WTC11 (cell line): ENCODE measurements around the gene EPHA2. TPM values are rescaled to one million over a fixed set of nuclear protein-coding genes. Genes with fewer than 3 reads are reported as not detected.
"Not testable (repeated sequence)": the region's sequence is repeated elsewhere in the genome, so short reads cannot be mapped to it uniquely, and the experiment has no call there.

Experiments used
- ATAC-seq: fragments of 200-7000 bp; cut with Tn5 transposase; 2 replicates; pipeline ENCODE4 v1.10.0; 2021; ENCODE audit warnings: mild to moderate bottlenecking, moderate library complexity
- CTCF ChIA-PET: fragments of 300-600 bp; sonication (Branson Sonifier 250); formaldehyde crosslinking; loops from one replicate; lab custom pipeline; 2021; ENCODE audit warnings: antibody characterized with exemption; lab: Charles Lee
- POLR2A ChIA-PET: fragments of 350-600 bp; sonication (Branson Sonifier 250); formaldehyde crosslinking; loops from one replicate; lab custom pipeline; 2021; ENCODE audit warnings: antibody characterized with exemption; lab: Charles Lee
- DNase-seq: peaks from one replicate; pipeline ENCODE4 v3.0.0; 2021; ENCODE audit warnings: low spot score
- H3K27ac Mint-ChIP-seq: 2 replicates; pipeline ENCODE4 v1.8.0; 2021; ENCODE audit warnings: mixed read lengths
- H3K27me3 Mint-ChIP-seq: 2 replicates; pipeline ENCODE4 v1.8.0; 2021; ENCODE audit warnings: low read depth, mild to moderate bottlenecking, moderate library complexity, mixed read lengths
- H3K36me3 Mint-ChIP-seq: 2 replicates; pipeline ENCODE4 v1.8.0; 2021; ENCODE audit warnings: mixed read lengths
- H3K4me1 Mint-ChIP-seq: 2 replicates; pipeline ENCODE4 v1.8.0; 2022; ENCODE audit warnings: mixed read lengths
- H3K4me3 Mint-ChIP-seq: 2 replicates; pipeline ENCODE4 v1.8.0; 2021; ENCODE audit warnings: mild to moderate bottlenecking, moderate library complexity, mixed read lengths
- H3K9me3 Mint-ChIP-seq: 2 replicates; pipeline ENCODE4 v1.8.0; 2021; ENCODE audit warnings: mixed read lengths
- ATF1 ChIP-seq: sonication (generic); formaldehyde crosslinking; IDR thresholded peaks from 2 replicates; pipeline ENCODE4 v1.8.1; 2023; ENCODE audit warnings: mild to moderate bottlenecking, moderate library complexity, missing genetic modification reagents
- CREB1 ChIP-seq: sonication (generic); formaldehyde crosslinking; IDR thresholded peaks from 2 replicates; pipeline ENCODE4 v1.8.0; 2023; ENCODE audit warnings: mild to moderate bottlenecking, missing genetic modification reagents
- E2F1 ChIP-seq: sonication (generic); formaldehyde crosslinking; IDR thresholded peaks from 2 replicates; pipeline ENCODE4 v1.8.0; 2022; ENCODE audit warnings: mild to moderate bottlenecking, missing genetic modification reagents
- GRHL2 ChIP-seq: fragments of 250-450 bp; sonication (Bioruptor Pico); IDR thresholded peaks from 2 replicates; pipeline ENCODE4 v1.8.0; 2022; ENCODE audit warnings: mild to moderate bottlenecking, moderate library complexity; ENCODE audit not compliant: insufficient replicate concordance, severe bottlenecking
- GTF2I ChIP-seq: fragments of 250-450 bp; sonication (Bioruptor Pico); conservative IDR thresholded peaks from 2 replicates; pipeline ENCODE4 v1.4.0; 2021; ENCODE audit warnings: mild to moderate bottlenecking
- IRF1 ChIP-seq: sonication (generic); formaldehyde crosslinking; IDR thresholded peaks from 2 replicates; pipeline ENCODE4 v1.8.0; 2023; ENCODE audit warnings: missing genetic modification reagents
- MYBL2 ChIP-seq: sonication (generic); formaldehyde crosslinking; IDR thresholded peaks from 2 replicates; pipeline ENCODE4 v1.8.1; 2023; ENCODE audit warnings: mild to moderate bottlenecking, moderate library complexity, missing genetic modification reagents
- NR3C1 ChIP-seq: sonication (generic); formaldehyde crosslinking; conservative IDR thresholded peaks from 2 replicates; pipeline ENCODE4 v1.8.1; 2023; ENCODE audit warnings: low read depth, mild to moderate bottlenecking, missing genetic modification reagents
- TCF7 ChIP-seq: sonication (generic); formaldehyde crosslinking; IDR thresholded peaks from 2 replicates; pipeline ENCODE4 v1.8.0; 2022; ENCODE audit warnings: mild to moderate bottlenecking, low read depth, missing genetic modification reagents, moderate library complexity
- TEAD1 ChIP-seq: sonication (generic); formaldehyde crosslinking; IDR thresholded peaks from 2 replicates; pipeline ENCODE4 v1.8.0; 2022; ENCODE audit warnings: mild to moderate bottlenecking, missing genetic modification reagents
- ZNF121 ChIP-seq: sonication (generic); formaldehyde crosslinking; IDR thresholded peaks from 2 replicates; pipeline ENCODE4 v1.8.0; 2023; ENCODE audit warnings: missing genetic modification reagents
- ZNF423 ChIP-seq: fragments of 250-450 bp; sonication (Bioruptor Pico); IDR thresholded peaks from 2 replicates; pipeline ENCODE4 v2.1.2; 2022; ENCODE audit warnings: mild to moderate bottlenecking, moderate library complexity
- ZSCAN18 ChIP-seq: fragments of 250-450 bp; sonication (Bioruptor Pico); IDR thresholded peaks from 2 replicates; pipeline ENCODE4 v2.1.2; 2022; ENCODE audit warnings: mild to moderate bottlenecking, moderate library complexity
- total RNA-seq: library from RNA; stranded (reverse); gene quantifications from 3 replicates; pipeline ENCODE4 v1.2.3, GENCODE V29; 2021
- TF ChIP-seq, protein P1 (sequence below): sonication (generic); formaldehyde crosslinking; IDR thresholded peaks from 2 replicates; pipeline ENCODE4 v1.8.1; 2023; ENCODE audit warnings: mild to moderate bottlenecking, moderate library complexity, missing genetic modification reagents
- TF ChIP-seq, protein P2 (sequence below): sonication (generic); formaldehyde crosslinking; IDR thresholded peaks from 2 replicates; pipeline ENCODE4 v1.8.0; 2022; ENCODE audit warnings: mild to moderate bottlenecking, missing genetic modification reagents
- TF ChIP-seq, protein P3 (sequence below): sonication (generic); formaldehyde crosslinking; IDR thresholded peaks from 2 replicates; pipeline ENCODE4 v1.8.0; 2022; ENCODE audit warnings: mild to moderate bottlenecking, missing genetic modification reagents

The EPHA2 gene
- total RNA-seq, 1 experiment from 2014 or later = 44.4 TPM

DNA sequence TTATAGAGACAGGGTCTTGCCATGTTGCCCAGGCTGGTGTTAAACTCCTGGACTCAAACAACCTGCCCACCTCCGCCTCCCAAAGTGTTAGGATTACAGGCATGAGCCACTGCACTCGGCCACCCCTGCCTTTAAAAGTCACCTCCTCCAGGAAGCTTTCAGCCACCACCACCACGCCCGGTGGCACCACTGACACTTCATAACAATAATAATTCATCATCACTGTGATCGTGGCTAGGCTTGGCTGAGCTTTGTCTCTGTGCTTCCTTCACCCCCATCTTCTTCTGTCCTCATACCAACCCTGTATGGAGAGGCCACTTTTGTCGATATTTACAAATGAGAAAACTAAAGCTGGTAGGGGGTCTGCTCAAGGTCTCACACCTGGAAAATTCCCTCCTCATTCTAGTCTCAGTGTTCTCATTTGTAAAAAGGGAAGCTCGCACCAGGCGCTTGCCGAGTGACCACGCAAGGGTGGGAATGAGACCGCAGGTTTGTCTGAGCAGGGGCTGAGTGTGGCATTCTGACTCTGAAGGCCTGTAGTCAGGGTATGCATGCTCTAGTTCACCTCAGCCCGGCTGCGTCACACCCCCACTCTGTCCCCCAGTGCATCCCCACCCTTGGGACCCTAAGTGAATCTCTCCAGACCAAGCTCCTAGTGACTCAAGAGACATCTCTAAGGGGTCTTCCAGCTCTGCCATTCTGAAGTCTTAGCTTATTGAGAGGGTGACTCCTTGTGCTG, 12.9 kb upstream of the EPHA2 start:
- DNase-seq (no peak), ATAC-seq (no peak)
- CTCF ChIA-PET = interaction anchor here (0.6 to 2.8 kb wide), 8 partner anchors 12 to 894 kb away, joined by 3 to 21 read pairs (median 4); partner anchors contain the start of gene EPHA2
- H3K27ac Mint-ChIP-seq = no peak overlapping the region; the same call in 1 of the 2 replicates
- H3K4me1 Mint-ChIP-seq = peaks cover 45% of the 10 kb centered on the region
- TF ChIP-seq TCF7 (CRISPR knock-in tag) = no peak
- TF ChIP-seq, protein P1, sequence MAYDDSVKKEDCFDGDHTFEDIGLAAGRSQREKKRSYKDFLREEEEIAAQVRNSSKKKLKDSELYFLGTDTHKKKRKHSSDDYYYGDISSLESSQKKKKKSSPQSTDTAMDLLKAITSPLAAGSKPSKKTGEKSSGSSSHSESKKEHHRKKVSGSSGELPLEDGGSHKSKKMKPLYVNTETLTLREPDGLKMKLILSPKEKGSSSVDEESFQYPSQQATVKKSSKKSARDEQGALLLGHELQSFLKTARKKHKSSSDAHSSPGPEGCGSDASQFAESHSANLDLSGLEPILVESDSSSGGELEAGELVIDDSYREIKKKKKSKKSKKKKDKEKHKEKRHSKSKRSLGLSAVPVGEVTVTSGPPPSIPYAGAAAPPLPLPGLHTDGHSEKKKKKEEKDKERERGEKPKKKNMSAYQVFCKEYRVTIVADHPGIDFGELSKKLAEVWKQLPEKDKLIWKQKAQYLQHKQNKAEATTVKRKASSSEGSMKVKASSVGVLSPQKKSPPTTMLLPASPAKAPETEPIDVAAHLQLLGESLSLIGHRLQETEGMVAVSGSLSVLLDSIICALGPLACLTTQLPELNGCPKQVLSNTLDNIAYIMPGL (CRISPR knock-in tag) = no peak
- TF ChIP-seq, protein P2, sequence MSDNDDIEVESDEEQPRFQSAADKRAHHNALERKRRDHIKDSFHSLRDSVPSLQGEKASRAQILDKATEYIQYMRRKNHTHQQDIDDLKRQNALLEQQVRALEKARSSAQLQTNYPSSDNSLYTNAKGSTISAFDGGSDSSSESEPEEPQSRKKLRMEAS = 0 out of 2 replicates have a peak, but pooled peaks have one; percentile 5
- peak; percentile 53; the same call in 1 of the 2 replicates for TF ChIP-seq ZNF121 (CRISPR knock-in tag)
- no peak for TF ChIP-seq GTF2I (CRISPR knock-in tag)
- TF ChIP-seq ATF1 (CRISPR knock-in tag) = no peak
- TF ChIP-seq ZSCAN18 (CRISPR knock-in tag) = no peak
- H3K36me3 Mint-ChIP-seq = no peaks in the 10 kb centered on the region
- H3K9me3 Mint-ChIP-seq = no peaks in the 10 kb centered on the region
- POLR2A ChIA-PET = interaction anchor here (1.0 to 2.3 kb wide), 4 partner anchors 13 to 44 kb away, joined by 3 to 8 read pairs (median 6); partner anchors contain the start of genes ARHGEF19 and EPHA2
- no peaks in the 10 kb centered on the region for H3K27me3 Mint-ChIP-seq
- peak overlapping the region; percentile 55 for H3K4me3 Mint-ChIP-seq

- Mint-ChIP-seq H3K4me1 (peaks cover 45% of the 10 kb centered on the region), H3K27ac (peak overlapping the region; percentile 53; the same call in 1 of the 2 replicates), H3K4me3 (peak overlapping the region; percentile 55)
- ChIA-PET POLR2A (interaction anchor here (1.0 to 2.3 kb wide), 5 partner anchors 12 to 44 kb away, joined by 3 to 8 read pairs (median 6); partner anchors contain the start of genes ARHGEF19 and EPHA2), CTCF (interaction anchor here (0.7 to 2.8 kb wide), 7 partner anchors 13 to 193 kb away, joined by 3 to 21 read pairs (median 3); partner anchors contain the start of gene EPHA2)
- H3K27me3 Mint-ChIP-seq, H3K9me3 Mint-ChIP-seq, H3K36me3 Mint-ChIP-seq, ATAC-seq, DNase-seq: not testable (repeated sequence)
- TF ChIP-seq, protein P2 = 0 out of 2 replicates have a peak, but pooled peaks have one; percentile 30
- 0 out of 2 replicates have a peak, but pooled peaks have one; percentile 3 for TF ChIP-seq TEAD1 (CRISPR knock-in tag)
These were observed 12.3 kb upstream of the EPHA2 start for GRCh38 chr1:16168144-16168495.

DNA sequence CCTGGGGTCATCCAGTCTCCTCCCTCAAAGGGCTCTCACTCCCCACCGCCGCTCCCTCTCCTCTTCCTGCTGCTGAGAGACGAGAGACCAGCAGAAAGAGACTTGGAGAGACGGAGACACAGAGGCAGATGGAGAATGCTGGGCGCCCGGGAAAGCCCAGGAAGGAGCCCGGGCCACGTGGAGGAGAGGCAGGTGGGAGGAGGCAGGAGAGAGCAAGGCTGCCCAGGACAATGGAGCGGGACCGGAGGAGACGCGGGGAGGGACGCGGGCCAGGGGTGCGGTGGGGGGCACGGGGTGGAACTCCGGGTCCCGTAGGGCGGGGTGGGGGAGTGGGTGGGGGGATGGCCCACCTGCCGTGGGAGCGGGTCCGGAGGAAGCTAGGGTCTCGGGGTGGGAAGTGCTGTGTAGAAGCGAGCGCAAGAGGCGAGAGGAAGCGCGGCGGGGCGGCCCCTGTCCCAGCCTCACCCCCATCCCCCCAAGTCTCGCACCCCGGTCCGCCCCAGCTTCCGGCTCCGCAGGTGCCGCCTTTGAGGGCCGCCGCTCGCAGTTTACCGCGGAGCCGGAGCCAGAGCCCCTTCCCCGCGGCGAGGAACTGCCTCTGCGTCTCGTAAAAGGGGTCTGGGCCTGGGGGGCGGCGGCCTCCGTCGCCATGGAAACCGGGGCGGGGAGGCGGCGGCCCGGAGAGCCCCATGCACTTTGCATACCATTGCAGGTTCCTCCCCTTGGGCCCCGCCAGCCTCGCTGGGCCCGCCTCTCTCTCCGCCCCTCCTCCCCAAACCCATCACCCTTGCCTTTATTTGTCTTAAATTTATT, 11.7 kb upstream of the EPHA2 start:
- ChIA-PET POLR2A (interaction anchor here (1.0 to 2.3 kb wide), 3 partner anchors 12 to 21 kb away, joined by 4 to 6 read pairs (median 6); partner anchors contain the start of gene EPHA2), CTCF (interaction anchor here (0.7 to 2.8 kb wide), 6 partner anchors 12 to 192 kb away, joined by 3 to 21 read pairs (median 4); partner anchors contain the start of gene EPHA2)
- Mint-ChIP-seq H3K9me3 (no peaks in the 10 kb centered on the region), H3K4me1 (peaks cover 48% of the 10 kb centered on the region), H3K27ac (no peak overlapping the region), H3K36me3 (no peaks in the 10 kb centered on the region), H3K27me3 (no peaks in the 10 kb centered on the region), H3K4me3 (peak overlapping the region; percentile 69)
- peak; percentile 89 for DNase-seq
- ATAC-seq = peak; percentile 80
- TF ChIP-seq, protein P2 = peak; percentile 66; the same call in 1 of the 2 replicates
- TF ChIP-seq NR3C1 = no peak
- TF ChIP-seq CREB1 (CRISPR knock-in tag) = no peak
- TF ChIP-seq, protein P3, sequence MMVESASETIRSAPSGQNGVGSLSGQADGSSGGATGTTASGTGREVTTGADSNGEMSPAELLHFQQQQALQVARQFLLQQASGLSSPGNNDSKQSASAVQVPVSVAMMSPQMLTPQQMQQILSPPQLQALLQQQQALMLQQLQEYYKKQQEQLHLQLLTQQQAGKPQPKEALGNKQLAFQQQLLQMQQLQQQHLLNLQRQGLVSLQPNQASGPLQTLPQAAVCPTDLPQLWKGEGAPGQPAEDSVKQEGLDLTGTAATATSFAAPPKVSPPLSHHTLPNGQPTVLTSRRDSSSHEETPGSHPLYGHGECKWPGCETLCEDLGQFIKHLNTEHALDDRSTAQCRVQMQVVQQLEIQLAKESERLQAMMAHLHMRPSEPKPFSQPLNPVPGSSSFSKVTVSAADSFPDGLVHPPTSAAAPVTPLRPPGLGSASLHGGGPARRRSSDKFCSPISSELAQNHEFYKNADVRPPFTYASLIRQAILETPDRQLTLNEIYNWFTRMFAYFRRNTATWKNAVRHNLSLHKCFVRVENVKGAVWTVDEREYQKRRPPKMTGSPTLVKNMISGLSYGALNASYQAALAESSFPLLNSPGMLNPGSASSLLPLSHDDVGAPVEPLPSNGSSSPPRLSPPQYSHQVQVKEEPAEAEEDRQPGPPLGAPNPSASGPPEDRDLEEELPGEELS (CRISPR knock-in tag) = peak; percentile 31; the same call in 1 of the 2 replicates
- no peak for TF ChIP-seq MYBL2 (CRISPR knock-in tag)
- TF ChIP-seq ZNF423 (CRISPR knock-in tag) = peak; percentile 95
- no peak for TF ChIP-seq E2F1 (CRISPR knock-in tag)
- TF ChIP-seq IRF1 (CRISPR knock-in tag) = no peak
- TF ChIP-seq GRHL2 (CRISPR knock-in tag) = no peak
- TF ChIP-seq, protein P1 (CRISPR knock-in tag) = 0 out of 2 replicates have a peak, but pooled peaks have one; percentile 15
